Naive thymus-derived CD8-positive, alpha-beta T cell (primary cell): ENCODE data around the gene NOTCH1. TPM values are rescaled to one million over a fixed set of nuclear protein-coding genes. Genes with fewer than 3 reads are reported as not detected.

Experiments used
- ATAC-seq, 2 donors: fragments of 150-1000 bp; cut with Tn5 transposase in 1 of 2; sonication (Bioruptor Pico), chemical (Tn5 transposase) in 1 of 2; 1 replicate in 1 of 2; 2 replicates in 1 of 2; pipeline ENCODE4 v1.10.0; 2021; ENCODE audit warnings: mild to moderate bottlenecking in 2 of 2, moderate library complexity in 2 of 2
- POLR2A ChIA-PET: fragments of 350-600 bp; sonication (Branson Sonifier 250); formaldehyde crosslinking; loops from one replicate; lab custom pipeline; 2021; ENCODE audit warnings: antibody characterized with exemption; lab: Charles Lee
- DNase-seq, 10 donors: peaks; one replicate each; pipeline versions ENCODE4 v3.0.0 to v3.0.0-alpha.2; 2020 to 2022
- H3K27ac Mint-ChIP-seq, 10 donors: one replicate each; pipeline ENCODE4 v1.8.0; 2020 to 2022; ENCODE audit warnings: mild to moderate bottlenecking in 10 of 10, mixed read lengths in 10 of 10, moderate library complexity in 4 of 10, inconsistent platforms in 1 of 10
- H3K27me3 Mint-ChIP-seq, 5 donors: one replicate each; pipeline ENCODE4 v1.8.0; 2021 to 2022; ENCODE audit warnings: mixed read lengths in 5 of 5
- H3K36me3 Mint-ChIP-seq, 3 donors: one replicate each; pipeline ENCODE4 v1.8.0; 2020 to 2022; ENCODE audit warnings: mixed read lengths in 3 of 3, mild to moderate bottlenecking in 2 of 3, inconsistent platforms in 1 of 3
- H3K4me1 Mint-ChIP-seq, 4 donors: one replicate each; pipeline ENCODE4 v1.8.0; 2021 to 2022; ENCODE audit warnings: mixed read lengths in 4 of 4
- H3K4me3 Mint-ChIP-seq, 10 donors: one replicate each; pipeline ENCODE4 v1.8.0; 2020 to 2022; ENCODE audit warnings: mild to moderate bottlenecking in 10 of 10, mixed read lengths in 10 of 10, moderate library complexity in 6 of 10, inconsistent platforms in 1 of 10
- H3K9me3 Mint-ChIP-seq, 9 donors: one replicate each; pipeline ENCODE4 v1.8.0; 2020 to 2022; ENCODE audit warnings: mixed read lengths in 9 of 9, mild to moderate bottlenecking in 3 of 9, inconsistent platforms in 1 of 9, moderate library complexity in 1 of 9
- polyA plus RNA-seq, 3 donors: library from polyadenylated mRNA; unstranded; fragments of 300-500 nt; fragmentation: Illumina TruSeq; gene quantifications; one replicate each; pipeline ENCODE4 v1.2.3, GENCODE V29; 2021
- total RNA-seq, 8 experiments: library from RNA in 2 of 8; stranded (reverse) in 2 of 8; gene quantifications; one replicate each; pipeline ENCODE4 v1.2.3 and lab custom pipeline; 2021 to 2026

The NOTCH1 gene
- total and polyA plus RNA-seq, 5 experiments from 2014 or later: 1.3 to 84.3 (median 5.9) TPM

- DNase-seq (peak; percentile 64 to 86 (median 78)), ATAC-seq (peak in 1 of 2 donors; percentile 13)
- H3K27me3 Mint-ChIP-seq: no peaks in the 10 kb centered on the region
- H3K9me3 Mint-ChIP-seq: no peaks in the 10 kb centered on the region
- peak overlapping the region; percentile 50 to 75 (median 64) for H3K4me3 Mint-ChIP-seq
- POLR2A ChIA-PET: interaction anchor here (0.7 to 3.7 kb wide), 7 partner anchors 48 to 242 kb away, joined by 3 to 23 read pairs (median 6); partner anchors contain the start of gene DNLZ
- peaks cover 14 to 33% (median 23%) of the 10 kb centered on the region in 4 donors for H3K4me1 Mint-ChIP-seq
- H3K36me3 Mint-ChIP-seq: no peaks in the 10 kb centered on the region
- peak overlapping the region in 9 of 10 donors; percentile 43 to 84 (median 76) for H3K27ac Mint-ChIP-seq
These were observed 60.5 kb downstream of the NOTCH1 start for GRCh38 chr9:136485049-136486045.

GRCh38 chr9:136484153-136485048 is 61.4 kb downstream of the NOTCH1 start:
- DNase-seq: peak in 7 of 10 donors; percentile 8 to 37 (median 24)
- H3K27ac Mint-ChIP-seq: peak overlapping the region in 9 of 10 donors; percentile 43 to 84 (median 67)

GRCh38 chr9:136483589-136484152 is 62.2 kb downstream of the NOTCH1 start:
- peak overlapping the region; percentile 82 to 100 (median 97) for H3K4me3 Mint-ChIP-seq
- peak overlapping the region; percentile 89 to 100 (median 98) for H3K27ac Mint-ChIP-seq
- peak; percentile 68 to 69 for ATAC-seq
- H3K36me3 Mint-ChIP-seq: peaks cover 0 to 11% (median 0%) of the 10 kb centered on the region in 3 donors
- peaks cover 16 to 41% (median 38%) of the 10 kb centered on the region in 4 donors for H3K4me1 Mint-ChIP-seq
- H3K27me3 Mint-ChIP-seq: no peaks in the 10 kb centered on the region
- DNase-seq: peak; percentile 90 to 99 (median 97)
- H3K9me3 Mint-ChIP-seq: no peaks in the 10 kb centered on the region
- POLR2A ChIA-PET: interaction anchor here (0.8 to 3.7 kb wide), 11 partner anchors 46 to 1135 kb away, joined by 3 to 23 read pairs (median 4); partner anchors contain the start of genes DNLZ, EHMT1 and MAN1B1

More at GRCh38 chr9:136484153-136485048, 61.4 kb downstream of the NOTCH1 start:
- no peak for ATAC-seq
- Mint-ChIP-seq H3K9me3 (no peaks in the 10 kb centered on the region), H3K4me3 (peak overlapping the region; percentile 50 to 75 (median 64)), H3K4me1 (peaks cover 16 to 39% (median 32%) of the 10 kb centered on the region in 4 donors), H3K27me3 (no peaks in the 10 kb centered on the region), H3K36me3 (peaks cover 0 to 5% (median 0%) of the 10 kb centered on the region in 3 donors)
- POLR2A ChIA-PET: interaction anchor here (0.7 to 3.7 kb wide), 14 partner anchors 45 to 1134 kb away, joined by 3 to 23 read pairs (median 4); partner anchors contain the start of genes DNLZ, EHMT1 and MAN1B1

GRCh38 chr9:136482793-136483588 is 62.9 kb downstream of the NOTCH1 start, which contains the start of gene SEC16A:
Gene SEC16A (minus strand): TSS chr9:136483040. CDS start chr9:136477615, 5,425 bp downstream.
- peaks cover 18 to 44% (median 43%) of the 10 kb centered on the region in 4 donors for H3K4me1 Mint-ChIP-seq
- H3K27me3 Mint-ChIP-seq: no peaks in the 10 kb centered on the region

GRCh38 chr9:136482046-136482792 is 63.6 kb downstream of the NOTCH1 start:
- DNase-seq (peak in 6 of 10 donors; percentile 16 to 51 (median 38)), ATAC-seq (peak in 1 of 2 donors; percentile 1)
- H3K4me3 Mint-ChIP-seq: peak overlapping the region; percentile 81 to 100 (median 90)
- no peaks in the 10 kb centered on the region for H3K27me3 Mint-ChIP-seq
- H3K36me3 Mint-ChIP-seq: peaks cover 0 to 22% (median 0%) of the 10 kb centered on the region in 3 donors
- no peaks in the 10 kb centered on the region for H3K9me3 Mint-ChIP-seq
- peaks cover 21 to 50% (median 42%) of the 10 kb centered on the region in 4 donors for H3K4me1 Mint-ChIP-seq
- peak overlapping the region; percentile 90 to 100 (median 96) for H3K27ac Mint-ChIP-seq
- POLR2A ChIA-PET: no interaction called here

More at GRCh38 chr9:136482793-136483588, 62.9 kb downstream of the NOTCH1 start, which contains the start of gene SEC16A:
- H3K27ac Mint-ChIP-seq: peak within 1 kb of the TSS; percentile 90 to 100 (median 98)
- no peaks in the 10 kb centered on the region for H3K9me3 Mint-ChIP-seq
- peak; percentile 93 to 100 (median 99) for DNase-seq
- POLR2A ChIA-PET: interaction anchor here (0.8 to 3.7 kb wide), 11 partner anchors 47 to 1136 kb away, joined by 3 to 23 read pairs (median 4); partner anchors contain the start of genes DNLZ, EHMT1 and MAN1B1
- peak within 1 kb of the TSS; percentile 93 to 100 (median 98) for H3K4me3 Mint-ChIP-seq
- peaks cover 0 to 14% (median 0%) of the 10 kb centered on the region in 3 donors for H3K36me3 Mint-ChIP-seq
- ATAC-seq: peak; percentile 66 to 69

GRCh38 chr9:136481558-136481957 is 64.3 kb downstream of the NOTCH1 start:
- ATAC-seq (no peak), DNase-seq (peak in 1 of 10 donors; percentile 18)
- H3K27ac Mint-ChIP-seq: peak overlapping the region; percentile 90 to 100 (median 96)
- POLR2A ChIA-PET: no interaction called here
- peak overlapping the region; percentile 81 to 100 (median 90) for H3K4me3 Mint-ChIP-seq
- no peaks in the 10 kb centered on the region for H3K27me3 Mint-ChIP-seq
- peaks cover 21 to 50% (median 42%) of the 10 kb centered on the region in 4 donors for H3K4me1 Mint-ChIP-seq
- H3K9me3 Mint-ChIP-seq: no peaks in the 10 kb centered on the region
- H3K36me3 Mint-ChIP-seq: peaks cover 0 to 28% (median 0%) of the 10 kb centered on the region in 3 donors

GRCh38 chr9:136476369-136477150 is 69.3 kb downstream of the NOTCH1 start:
- peak overlapping the region in 2 of 10 donors; percentile 18 to 52 for H3K27ac Mint-ChIP-seq
- no peaks in the 10 kb centered on the region for H3K9me3 Mint-ChIP-seq
- POLR2A ChIA-PET: no interaction called here
- peaks cover 10 to 33% (median 24%) of the 10 kb centered on the region in 4 donors for H3K4me1 Mint-ChIP-seq
- no peak overlapping the region for H3K4me3 Mint-ChIP-seq
- ATAC-seq (no peak), DNase-seq (peak in 1 of 10 donors; percentile 38)
- no peaks in the 10 kb centered on the region for H3K27me3 Mint-ChIP-seq
- peaks cover 0 to 68% (median 3%) of the 10 kb centered on the region in 3 donors for H3K36me3 Mint-ChIP-seq

GRCh38 chr9:136474974-136475865 is 70.6 kb downstream of the NOTCH1 start:
- Mint-ChIP-seq H3K36me3 (peaks cover 0 to 81% (median 7%) of the 10 kb centered on the region in 3 donors), H3K27ac (peak overlapping the region in 1 of 10 donors; percentile 59), H3K27me3 (no peaks in the 10 kb centered on the region), H3K4me3 (no peak overlapping the region), H3K9me3 (no peaks in the 10 kb centered on the region), H3K4me1 (peaks cover 8 to 28% (median 17%) of the 10 kb centered on the region in 4 donors)
- no peak for ATAC-seq
- POLR2A ChIA-PET: interaction anchor here (1.2 kb wide), 1 partner anchor 112 kb away, joined by 4 read pairs; no protein-coding TSS in a partner anchor
- peak in 1 of 10 donors; percentile 56 for DNase-seq
